GM18505 (cell line): ENCODE results near the gene CYP1A1.

Experiments
- ATAC-seq: cut with Tn5 transposase; IDR thresholded peaks from one replicate; pipeline ENCODE4 v1.9.1; 2021; ENCODE audit not compliant: unreplicated experiment
- POLR2A ChIP-seq: IDR thresholded peaks from 4 replicates; pipeline ENCODE4 v1.6.1; 2011; ENCODE audit warnings: borderline replicate concordance; ENCODE audit not compliant: insufficient read depth, insufficient read length; ENCODE audit errors: extremely low read depth

The CYP1A1 gene

DNA sequence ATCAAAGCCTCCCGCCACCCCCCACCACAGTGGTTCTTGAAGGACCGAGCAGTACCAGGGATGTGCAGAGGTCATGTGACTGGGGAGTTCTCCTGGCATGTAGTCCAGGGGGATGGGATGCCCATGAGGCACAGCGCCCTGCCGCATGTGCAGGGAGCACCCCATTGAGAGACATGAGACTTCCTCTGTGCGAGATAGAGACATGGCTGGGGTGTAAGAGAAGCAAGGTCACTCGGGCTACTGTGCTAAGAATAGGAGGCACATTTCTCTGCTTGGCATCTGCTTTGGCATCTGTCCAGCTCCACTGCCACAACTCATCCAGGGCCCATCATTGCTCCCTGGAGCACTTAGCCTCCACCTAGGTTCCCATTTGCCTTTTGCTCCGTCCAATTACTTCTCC is 2.4 kb upstream of the CYP1A1 start:
- no peak for TF ChIP-seq POLR2A
- no peak for ATAC-seq

GRCh38 chr15:74726774-74727164 is 1.4 kb upstream of the CYP1A1 start:
- no peak for ATAC-seq
- TF ChIP-seq POLR2A, result no peak

DNA sequence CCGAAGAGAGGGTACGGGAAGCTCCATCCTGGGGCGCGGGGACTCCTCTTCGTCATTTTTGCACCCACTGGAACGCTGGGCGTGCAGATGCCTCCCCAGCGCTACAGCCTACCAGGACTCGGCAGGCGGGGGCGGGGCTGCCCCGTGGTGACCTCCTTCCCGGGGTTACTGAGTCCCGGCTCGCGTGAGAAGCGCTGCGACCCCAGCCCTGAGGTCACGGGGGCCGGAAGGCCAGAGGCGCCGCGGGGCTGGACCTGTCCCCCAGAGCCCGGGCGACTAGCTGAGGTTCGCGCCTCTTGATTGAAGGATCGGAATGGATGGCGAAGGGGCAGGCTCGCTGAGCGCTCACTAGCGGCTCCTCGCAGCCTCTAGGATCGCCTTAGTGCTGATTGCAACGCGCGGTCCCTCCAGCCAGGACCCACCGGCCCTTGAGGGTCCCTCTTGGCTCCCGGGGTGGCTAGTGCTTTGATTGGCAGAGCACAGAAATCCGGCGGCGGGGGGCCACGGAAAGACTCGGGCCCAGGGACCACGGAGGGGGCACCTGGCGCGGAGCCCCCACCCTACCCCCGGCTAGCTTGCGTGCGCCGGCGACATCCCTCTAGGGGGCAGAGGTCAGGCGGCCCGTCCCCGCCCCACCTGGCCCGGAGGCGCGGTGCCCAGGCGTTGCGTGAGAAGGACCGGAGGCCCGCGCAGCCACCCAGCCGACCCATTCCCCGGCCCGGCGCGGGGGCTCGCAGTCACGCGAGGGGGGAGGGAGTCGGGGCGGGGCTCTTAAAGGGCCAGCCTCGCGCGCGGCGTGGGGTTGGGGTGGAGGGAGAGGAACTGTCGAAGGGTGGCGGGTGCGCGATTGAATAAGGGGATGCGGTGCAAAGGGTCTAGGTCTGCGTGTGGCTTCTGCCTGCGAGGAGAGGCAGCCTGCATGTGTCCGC is 781 bp upstream of the CYP1A1 start:
- ATAC-seq, result no peak
- TF ChIP-seq POLR2A, result no peak

DNA sequence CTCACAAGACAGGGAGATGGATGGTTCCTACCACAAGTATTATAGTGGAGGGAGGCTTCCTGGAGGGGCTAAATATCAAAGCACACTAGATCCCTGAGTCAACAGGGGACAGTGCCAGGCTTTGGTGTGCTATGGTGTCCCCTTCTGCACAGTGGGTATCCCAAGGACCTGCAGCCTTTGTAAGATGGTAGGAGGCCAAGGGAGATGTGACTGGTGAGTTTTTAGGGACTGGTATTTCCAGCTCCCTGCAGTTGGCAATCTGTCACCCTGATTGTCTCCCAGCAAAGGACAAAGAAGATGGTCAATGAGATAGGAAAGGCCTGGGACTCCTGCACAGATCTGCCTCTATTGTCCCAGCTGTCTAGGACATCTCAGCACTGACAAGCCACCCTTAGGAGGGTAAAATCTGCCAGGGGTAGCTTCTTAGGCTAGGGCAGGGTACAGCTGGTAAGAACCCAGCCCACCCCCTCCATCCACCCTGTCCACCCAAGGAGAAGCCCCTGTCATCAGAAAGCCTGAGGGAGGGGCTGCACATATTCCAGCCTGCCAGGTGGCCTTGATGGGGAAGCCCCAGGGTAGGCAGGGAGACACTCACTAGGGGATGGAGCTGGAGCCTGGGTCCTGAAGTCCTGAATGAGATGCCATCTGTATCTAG is 631 bp downstream of the CYP1A1 start:
- no peak for ATAC-seq
- no peak for TF ChIP-seq POLR2A

DNA sequence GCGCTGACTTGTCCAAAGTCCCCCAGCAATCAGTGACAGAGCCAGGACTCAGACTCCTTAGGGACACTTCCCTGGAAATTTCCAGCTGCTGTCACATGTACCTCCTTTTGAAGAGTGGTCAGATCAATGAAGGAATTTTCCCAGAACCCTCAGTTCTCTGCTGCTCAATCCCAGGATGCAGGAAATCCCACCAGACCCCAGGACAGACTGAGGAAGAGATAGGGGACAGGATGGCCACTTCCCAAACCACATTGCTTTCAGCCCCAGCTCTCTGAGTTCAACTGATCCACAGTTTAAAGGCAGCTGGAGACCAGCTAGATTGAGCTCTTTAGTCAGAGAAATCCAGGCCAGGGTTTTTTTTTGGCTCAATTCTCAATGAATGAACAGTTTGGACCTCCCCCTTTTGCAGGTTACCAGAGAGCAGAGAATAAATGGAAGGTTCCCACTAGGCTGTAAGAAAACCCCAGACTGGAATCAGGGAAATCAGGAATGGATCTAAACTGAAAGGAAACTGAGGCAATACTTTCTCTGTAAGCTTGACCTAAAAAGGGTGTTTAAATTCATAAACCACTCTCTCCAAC is 1.5 kb downstream of the CYP1A1 start:
- no peak for ATAC-seq
- TF ChIP-seq POLR2A, result no peak

DNA sequence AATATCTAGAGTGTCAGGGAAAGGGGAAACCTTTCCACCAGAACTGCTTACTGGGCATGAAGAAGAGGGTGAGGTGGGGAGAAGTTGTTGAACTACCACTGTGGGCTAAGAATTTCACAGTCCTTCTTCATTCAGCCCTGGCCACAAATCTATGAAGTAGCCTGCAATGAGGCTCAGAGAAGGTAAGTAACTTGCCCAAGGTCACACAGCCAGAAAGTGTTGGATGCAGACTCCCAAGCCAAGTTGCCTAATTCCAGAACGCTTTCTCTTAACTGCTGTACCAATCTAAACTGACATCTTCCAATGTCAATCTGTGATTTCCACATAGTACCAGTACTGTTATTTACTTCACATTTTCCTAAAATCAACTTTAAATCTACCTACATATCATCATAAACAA is 2.1 kb downstream of the CYP1A1 start:
- ATAC-seq, result no peak
- no peak for TF ChIP-seq POLR2A

DNA sequence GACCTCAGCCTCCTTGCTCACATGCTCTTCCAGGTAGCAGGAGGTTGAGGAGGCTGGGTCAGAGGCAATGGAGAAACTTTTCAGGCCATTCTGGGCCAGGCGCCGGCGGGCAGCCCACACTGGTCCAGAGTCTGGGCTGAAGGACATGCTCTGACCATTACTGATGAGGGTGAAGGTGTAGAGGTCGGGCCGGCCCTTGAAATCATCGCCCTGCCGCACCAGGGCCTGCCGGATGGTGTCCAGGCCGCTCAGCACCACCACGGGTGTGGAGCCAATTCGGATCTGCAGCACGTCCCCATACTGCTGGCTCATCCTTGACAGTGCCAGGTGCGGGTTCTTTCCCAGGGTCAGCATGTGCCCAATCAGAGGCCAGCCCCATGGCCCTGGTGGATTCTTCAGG is 2.7 kb downstream of the CYP1A1 start:
- no peak for ATAC-seq
- no peak for TF ChIP-seq POLR2A

DNA sequence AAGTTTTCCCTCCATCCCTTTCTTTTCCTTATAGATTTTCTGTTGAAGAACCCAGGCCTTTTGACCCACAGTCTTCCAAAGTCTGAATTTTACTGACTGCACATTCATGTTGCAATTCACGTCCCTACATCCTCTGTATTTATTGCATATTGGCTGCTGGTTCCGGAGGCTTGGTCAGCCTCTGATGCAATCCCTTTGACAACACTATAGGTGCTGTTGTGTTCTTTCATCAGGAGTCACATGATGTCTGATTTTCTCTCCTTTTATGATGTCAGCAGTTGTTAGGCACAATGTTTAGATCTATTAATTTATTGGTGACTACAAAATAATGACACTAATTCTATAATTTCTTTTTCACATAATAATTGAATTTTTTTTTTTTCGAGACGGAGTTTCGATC is 8.7 kb downstream of the CYP1A1 start:
- TF ChIP-seq POLR2A, result no peak
- ATAC-seq, result no peak

GRCh38 chr15:74712311-74712710 is 13.0 kb downstream of the CYP1A1 start:
- TF ChIP-seq POLR2A, result no peak
- no peak for ATAC-seq

- TF ChIP-seq POLR2A, result no peak
- ATAC-seq, result no peak
These were observed 14.8 kb downstream of the CYP1A1 start for GRCh38 chr15:74710319-74711094.

DNA sequence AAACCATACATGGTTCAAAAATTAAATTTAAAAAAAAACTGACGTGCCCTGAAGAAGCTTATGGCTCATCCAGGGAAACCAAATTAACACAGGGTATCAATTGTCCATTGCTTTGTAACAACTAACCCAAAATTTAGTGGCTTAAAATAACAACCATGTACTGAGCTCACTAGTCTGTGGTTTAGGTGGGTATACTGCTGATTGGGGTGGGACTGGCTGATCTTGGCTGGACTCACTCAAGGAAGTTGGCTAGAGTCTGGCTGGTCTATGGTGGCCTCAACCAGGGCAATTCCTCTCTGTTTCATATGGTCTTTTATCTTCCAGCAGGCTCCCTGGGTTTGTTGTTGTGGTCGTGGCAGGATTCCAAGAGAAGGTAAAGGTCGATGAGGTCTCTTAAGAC is 15.4 kb downstream of the CYP1A1 start:
- ATAC-seq, result no peak
- no peak for TF ChIP-seq POLR2A

DNA sequence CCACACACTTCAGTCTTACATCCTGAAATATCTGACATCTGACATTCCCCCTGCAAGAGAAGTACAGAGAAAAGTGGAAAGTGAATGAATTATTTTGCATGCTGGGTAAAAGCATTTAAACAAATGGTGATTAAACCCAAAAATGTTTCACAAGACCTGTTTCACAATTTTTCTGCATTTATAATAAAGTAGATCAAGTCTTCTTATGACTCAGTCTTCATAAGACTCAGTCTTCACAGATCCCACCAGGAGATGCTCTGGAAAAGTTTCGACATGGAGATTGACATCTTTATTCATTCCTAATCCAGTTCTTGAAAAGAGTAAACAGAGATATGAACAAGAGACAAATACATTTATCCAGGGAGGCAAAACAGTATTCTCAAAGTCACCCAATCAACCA is 16.3 kb downstream of the CYP1A1 start:
- ATAC-seq, result no peak
- TF ChIP-seq POLR2A, result no peak

DNA sequence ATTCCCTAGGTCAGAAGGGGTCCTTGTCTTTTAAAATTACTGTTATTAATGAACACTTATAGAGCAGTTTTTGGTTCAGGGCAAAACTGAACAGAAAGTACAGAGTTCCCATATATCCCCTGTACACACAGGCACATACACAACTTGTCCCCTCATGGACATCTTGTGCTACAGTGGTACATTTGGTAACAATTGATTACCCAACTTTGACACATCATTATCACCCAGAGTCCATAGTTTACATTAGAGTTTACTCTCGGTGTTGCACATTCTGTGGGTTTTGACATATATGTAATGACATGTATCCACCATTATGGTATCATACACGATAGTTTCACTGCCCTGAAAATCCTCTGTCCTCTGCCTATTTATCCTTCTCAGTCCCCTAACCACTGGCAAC is 28.5 kb downstream of the CYP1A1 start:
- ATAC-seq, result no peak
- TF ChIP-seq POLR2A, result no peak
